NCI-H82 treated with DMSO at 0.1 percent for 48 hours (cell line): Measurements from ENCODE around the gene ELOA.
"Not testable (repeated sequence)": the region's sequence is repeated elsewhere in the genome, so short reads cannot be mapped to it uniquely, and the experiment has no call there.

ENCODE experiments used
- DNase-seq: peaks from one replicate; lab custom pipeline; 2025; ENCODE audit not compliant: unreplicated experiment; lab: John Stamatoyannopoulos, UW

ELOA gene

GRCh38 chr1:23799255-23799569 is 55.9 kb downstream of the ELOA start:
- no peak for DNase-seq

GRCh38 chr1:23799570-23800399 is 56.5 kb downstream of the ELOA start:
- no peak for DNase-seq

- DNase-seq: peak; percentile 83
These were observed 57.4 kb downstream of the ELOA start, which contains the start of gene GALE for GRCh38 chr1:23800400-23801337. GALE (minus strand) TSS chr1:23800754; CDS start chr1:23799007, 1,747 bp downstream.

GRCh38 chr1:23801338-23801748 is 58.1 kb downstream of the ELOA start:
- no peak for DNase-seq

- DNase-seq: no peak
These were observed 58.6 kb downstream of the ELOA start for GRCh38 chr1:23801876-23802275.

GRCh38 chr1:23802809-23803342 is 59.6 kb downstream of the ELOA start:
- not testable (repeated sequence) for DNase-seq

DNA sequence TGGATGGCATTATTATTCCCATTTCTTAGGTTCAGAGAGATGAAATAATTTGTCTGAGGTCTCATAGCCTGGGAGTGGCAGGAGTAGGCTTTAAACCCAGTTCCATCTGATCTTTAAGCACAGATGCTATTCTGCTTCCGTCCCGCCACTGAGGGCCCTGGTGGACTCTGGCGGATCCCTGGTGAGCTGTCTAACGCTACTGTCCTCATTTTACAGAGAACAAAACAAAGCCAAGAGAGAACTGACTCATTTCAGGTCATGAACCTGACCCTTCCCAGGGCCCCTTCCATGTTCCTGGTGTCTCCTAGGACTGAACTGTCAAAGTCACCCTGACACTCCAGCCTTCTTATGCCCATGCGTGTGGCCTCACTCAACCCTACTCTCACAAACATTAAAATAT is 60.4 kb downstream of the ELOA start:
- DNase-seq: no peak

DNA sequence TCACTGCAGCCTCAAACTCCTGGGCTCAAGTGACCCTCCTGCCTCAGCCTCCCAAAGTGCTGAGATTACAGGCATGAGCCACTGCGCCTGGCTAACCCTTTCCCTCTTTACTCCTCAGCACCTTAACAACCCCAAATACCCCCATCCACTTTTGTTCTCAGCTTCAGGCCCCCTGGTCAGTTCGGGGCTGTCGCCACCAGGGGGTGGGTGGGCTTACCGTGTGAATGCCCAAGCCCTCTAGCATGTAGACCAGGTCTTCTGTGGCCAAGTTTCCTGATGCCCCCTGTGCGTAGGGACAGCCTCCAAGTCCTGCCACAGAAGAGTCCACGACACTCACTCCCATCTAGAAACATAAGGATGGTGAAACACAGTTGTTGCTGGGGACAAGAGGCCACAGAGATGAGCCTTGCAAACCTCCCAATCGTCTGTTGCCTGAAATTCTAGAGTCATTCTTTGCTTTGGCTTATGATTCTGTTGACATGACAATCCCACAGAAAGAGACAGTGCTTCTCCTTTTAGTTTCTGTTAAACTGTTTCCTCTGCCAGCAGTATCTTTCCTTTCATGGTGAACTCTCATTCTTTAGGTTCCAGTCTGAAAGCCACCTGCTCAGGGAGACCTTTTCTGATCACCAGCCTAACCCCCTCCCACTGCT is 61.0 kb downstream of the ELOA start:
- no peak for DNase-seq

GRCh38 chr1:23805025-23805424 is 61.8 kb downstream of the ELOA start:
- DNase-seq: no peak

- no peak for DNase-seq
These were observed 63.0 kb downstream of the ELOA start for GRCh38 chr1:23806280-23806679.

DNA sequence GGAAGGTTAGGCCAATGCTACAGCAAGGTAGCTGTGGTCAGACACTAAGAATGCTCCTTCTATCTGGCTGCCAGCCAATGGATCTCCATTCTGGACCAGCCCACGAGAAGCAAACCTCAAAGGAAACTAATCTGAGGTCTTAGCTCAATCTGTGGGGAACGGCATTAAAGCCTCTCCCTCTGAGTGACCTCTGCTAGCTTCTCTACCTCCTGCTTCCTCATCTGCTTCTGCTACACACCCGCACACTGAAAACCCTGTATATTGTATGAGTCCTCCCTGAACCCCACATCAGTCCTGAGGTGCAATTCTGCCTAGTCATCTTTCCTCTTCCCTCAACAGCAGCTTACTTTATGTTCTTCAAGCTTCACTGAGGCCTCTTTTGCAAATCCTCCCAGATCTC is 64.2 kb downstream of the ELOA start:
- DNase-seq: no peak

- peak; percentile 58 for DNase-seq
These were observed 66.5 kb downstream of the ELOA start for GRCh38 chr1:23809751-23810171.

- no peak for DNase-seq
These were observed 67.7 kb downstream of the ELOA start for GRCh38 chr1:23810818-23811540.
